ENCODE data around the gene SNED1. TPM values are rescaled to one million over a fixed set of nuclear protein-coding genes. Genes with fewer than 3 reads are reported as not detected.

Gene SNED1
- total RNA-seq, 1 experiment from 2014 or later = not detected

- Mint-ChIP-seq H3K4me1 (ENCODE audit: low read depth, unreplicated experiment) (no peaks in the 10 kb centered on the region), H3K4me3 (ENCODE audit: unreplicated experiment) (no peak overlapping the region), H3K27ac (ENCODE audit: unreplicated experiment) (no peak overlapping the region), H3K9me3 (ENCODE audit: unreplicated experiment) (peaks cover 14% of the 10 kb centered on the region), H3K36me3 (ENCODE audit: insufficient read depth, unreplicated experiment) (no peaks in the 10 kb centered on the region), H3K27me3 (ENCODE audit: insufficient read depth, unreplicated experiment) (no peaks in the 10 kb centered on the region)
- no peaks in the 10 kb centered on the region for H3K4me1 ChIP-seq
- no peak for DNase-seq
- POLR2A ChIA-PET = no interaction called here
- intact Hi-C loops (cut with micrococcal nuclease; ENCODE audit: unreplicated experiment) = no loop called here
- BruUV-seq (replicated peaks) = no TSS peak
- CTCF ChIA-PET = no interaction called here
- no peak for TF ChIP-seq CTCF (IDR thresholded peaks at IDR 0.05; ENCODE audit: insufficient read depth in 1 of 2, low read depth in 1 of 2, low read length in 1 of 2, severe bottlenecking in 1 of 2, unreplicated experiment in 1 of 2)
- no peaks in the 10 kb centered on the region for H3K9me3 ChIP-seq
- no peaks in the 10 kb centered on the region for H3K36me3 ChIP-seq (ENCODE audit: control insufficient read depth, insufficient read depth, low read length)
- H3K4me3 ChIP-seq (ENCODE audit: low read depth, low read length) = no peak overlapping the region
- no peaks in the 10 kb centered on the region for H3K27me3 ChIP-seq (replicated peaks; ENCODE audit: control insufficient read depth, insufficient read depth, low read length)
Observed at GRCh38 chr2:241009601-241010530, 11.4 kb downstream of the SNED1 start.

- Mint-ChIP-seq H3K27ac (ENCODE audit: unreplicated experiment) (no peak overlapping the region), H3K36me3 (ENCODE audit: insufficient read depth, unreplicated experiment) (no peaks in the 10 kb centered on the region), H3K9me3 (ENCODE audit: unreplicated experiment) (peaks cover 9% of the 10 kb centered on the region), H3K27me3 (ENCODE audit: insufficient read depth, unreplicated experiment) (no peaks in the 10 kb centered on the region), H3K4me3 (ENCODE audit: unreplicated experiment) (no peak overlapping the region), H3K4me1 (ENCODE audit: low read depth, unreplicated experiment) (no peaks in the 10 kb centered on the region)
- intact Hi-C loops (cut with micrococcal nuclease; ENCODE audit: unreplicated experiment) = no loop called here
- Histone ChIP-seq H3K4me3 (ENCODE audit: low read depth, low read length) (no peak overlapping the region), H3K36me3 (ENCODE audit: control insufficient read depth, insufficient read depth, low read length) (no peaks in the 10 kb centered on the region), H3K4me1 (no peaks in the 10 kb centered on the region), H3K27me3 (replicated peaks; ENCODE audit: control insufficient read depth, insufficient read depth, low read length) (no peaks in the 10 kb centered on the region), H3K9me3 (no peaks in the 10 kb centered on the region)
- BruUV-seq (replicated peaks) = no TSS peak
- ChIA-PET POLR2A (no interaction called here), CTCF (no interaction called here)
- DNase-seq = no peak
- TF ChIP-seq CTCF (IDR thresholded peaks at IDR 0.05; ENCODE audit: insufficient read depth in 1 of 2, low read depth in 1 of 2, low read length in 1 of 2, severe bottlenecking in 1 of 2, unreplicated experiment in 1 of 2) = no peak
Observed at GRCh38 chr2:241010531-241011295, 12.3 kb downstream of the SNED1 start.

DNA sequence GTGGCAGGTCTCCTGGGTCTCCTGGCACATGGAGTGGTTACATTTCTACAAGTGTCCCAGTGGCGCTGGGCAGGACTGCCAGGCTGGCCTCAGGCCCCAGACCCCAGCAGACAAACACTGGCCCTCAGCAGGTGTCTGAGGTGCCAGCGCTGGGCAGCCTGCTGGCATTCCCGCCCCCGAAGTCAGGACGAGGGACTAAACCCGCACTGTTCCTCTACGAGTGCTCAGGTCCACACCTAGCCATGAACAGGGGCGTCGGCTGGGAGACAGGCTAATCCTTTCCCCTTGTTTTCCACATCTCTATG, 12.8 kb downstream of the SNED1 start:
- no peaks in the 10 kb centered on the region for H3K4me1 Mint-ChIP-seq (ENCODE audit: low read depth, unreplicated experiment)
- no TSS peak for BruUV-seq (replicated peaks)
- POLR2A ChIA-PET = no interaction called here
- H3K36me3 ChIP-seq (ENCODE audit: control insufficient read depth, insufficient read depth, low read length) = no peaks in the 10 kb centered on the region
- intact Hi-C loops (cut with micrococcal nuclease; ENCODE audit: unreplicated experiment) = no loop called here
- H3K36me3 Mint-ChIP-seq (ENCODE audit: insufficient read depth, unreplicated experiment) = no peaks in the 10 kb centered on the region
- no peak overlapping the region for H3K4me3 Mint-ChIP-seq (ENCODE audit: unreplicated experiment)
- H3K27me3 ChIP-seq (replicated peaks; ENCODE audit: control insufficient read depth, insufficient read depth, low read length) = no peaks in the 10 kb centered on the region
- CTCF ChIA-PET = no interaction called here
- H3K4me1 ChIP-seq = no peaks in the 10 kb centered on the region
- no peaks in the 10 kb centered on the region for H3K9me3 ChIP-seq
- DNase-seq = no peak
- no peaks in the 10 kb centered on the region for H3K27me3 Mint-ChIP-seq (ENCODE audit: insufficient read depth, unreplicated experiment)
- no peak overlapping the region for H3K4me3 ChIP-seq (ENCODE audit: low read depth, low read length)
- no peak overlapping the region for H3K27ac Mint-ChIP-seq (ENCODE audit: unreplicated experiment)
- no peak for TF ChIP-seq CTCF (IDR thresholded peaks at IDR 0.05; ENCODE audit: insufficient read depth in 1 of 2, low read depth in 1 of 2, low read length in 1 of 2, severe bottlenecking in 1 of 2, unreplicated experiment in 1 of 2)
- peaks cover 3% of the 10 kb centered on the region for H3K9me3 Mint-ChIP-seq (ENCODE audit: unreplicated experiment)
